Natural killer cell (primary cell): ENCODE results near the gene SLC25A18. TPM values are rescaled to one million over a fixed set of nuclear protein-coding genes. Genes with fewer than 3 reads are reported as not detected.
"Not testable (repeated sequence)": the region's sequence is repeated elsewhere in the genome, so short reads cannot be mapped to it uniquely, and the experiment has no call there.

Experiments used
- ATAC-seq, 3 donors: fragments of 150-1000 bp in 2 of 3; fragments of 200-7000 bp in 1 of 3; cut with Tn5 transposase; 1 replicate in 1 of 3; 2 replicates in 2 of 3; pipeline ENCODE4 v1.10.0; 2021; ENCODE audit warnings: mild to moderate bottlenecking in 2 of 3, moderate library complexity in 2 of 3
- DNase-seq, 2 donors: peaks; one replicate each; pipeline versions ENCODE4 v3.0.0 to v3.0.0-alpha.2; 2013 to 2021; ENCODE audit warnings: mixed read lengths in 1 of 2
- H3K27ac ChIP-seq: one replicate; pipeline ENCODE4 v1.5.1; 2013; ENCODE audit warnings: mild to moderate bottlenecking, low read length
- H3K27me3 ChIP-seq: one replicate; pipeline ENCODE4 v1.6.1; 2013; ENCODE audit warnings: low read length; ENCODE audit not compliant: control insufficient read depth, insufficient read depth
- H3K36me3 ChIP-seq: one replicate; pipeline ENCODE4 v1.6.1; 2013; ENCODE audit warnings: low read length; ENCODE audit not compliant: control insufficient read depth, insufficient read depth
- H3K4me1 ChIP-seq: one replicate; pipeline ENCODE4 v1.6.1; 2013; ENCODE audit warnings: low read length; ENCODE audit not compliant: control insufficient read depth, insufficient read depth
- H3K4me3 ChIP-seq: one replicate; pipeline ENCODE4 v1.5.1; 2013; ENCODE audit warnings: low read length
- H3K9me3 ChIP-seq: one replicate; pipeline ENCODE4 v1.6.1; 2013; ENCODE audit warnings: low read length; ENCODE audit not compliant: control insufficient read depth, insufficient read depth
- H3K27ac Mint-ChIP-seq, 2 donors: one replicate each; pipeline ENCODE4 v1.8.0; 2022; ENCODE audit warnings: mild to moderate bottlenecking in 2 of 2, mixed read lengths in 2 of 2, moderate library complexity in 1 of 2
- H3K27me3 Mint-ChIP-seq, 2 donors: one replicate each; pipeline ENCODE4 v1.8.0; 2022; ENCODE audit warnings: low read depth in 2 of 2, mixed read lengths in 2 of 2
- H3K36me3 Mint-ChIP-seq: one replicate; pipeline ENCODE4 v1.8.0; 2022; ENCODE audit warnings: mixed read lengths
- H3K4me1 Mint-ChIP-seq, 2 donors: one replicate each; pipeline ENCODE4 v1.8.0; 2022; ENCODE audit warnings: mixed read lengths in 2 of 2
- H3K4me3 Mint-ChIP-seq: one replicate; pipeline ENCODE4 v1.8.0; 2022; ENCODE audit warnings: mild to moderate bottlenecking, moderate library complexity, mixed read lengths
- H3K9me3 Mint-ChIP-seq, 2 donors: one replicate each; pipeline ENCODE4 v1.8.0; 2022; ENCODE audit warnings: mixed read lengths in 2 of 2
- CTCF ChIP-seq: fragments of 200-600 bp; IDR thresholded peaks from one replicate; pipeline ENCODE4 v1.8.0; 2022; ENCODE audit warnings: antibody characterized with exemption
- WGBS: methylation state at CpG from one replicate; pipeline ENCODE4 v1.1.7; 2013; ENCODE audit warnings: missing lambda C conversion rate; ENCODE audit not compliant: insufficient coverage; 5-methylcytosine and 5-hydroxymethylcytosine counted together
- intact Hi-C: fragments of 100-400 bp; cut with micrococcal nuclease; formaldehyde crosslinking; loops from one replicate; pipeline ENCODE4 v1.14.2; 2022
- total RNA-seq, 4 donors: library from RNA; stranded (reverse); fragments of 120-200 nt in 1 of 4; gene quantifications; one replicate each; pipeline versions ENCODE4 v1.2.3 to v1.2.4, GENCODE V29; 2013 to 2022

SLC25A18 gene
- total RNA-seq, 3 donors from 2014 or later (not counting 1 experiment from before 2014, with no cell fraction given) = not detected

- H3K4me3 ChIP-seq = no peak overlapping the region
- WGBS = 98% methylated on average over 3 of the region's 3 CpGs
- H3K4me3 Mint-ChIP-seq = no peak overlapping the region
Measured at GRCh38 chr22:17634696-17635095, 71.4 kb downstream of the SLC25A18 start.

GRCh38 chr22:17636850-17637249, 73.6 kb downstream of the SLC25A18 start:
- H3K4me3 ChIP-seq, H3K4me3 Mint-ChIP-seq, H3K27ac ChIP-seq, H3K9me3 Mint-ChIP-seq, H3K27ac Mint-ChIP-seq, H3K27me3 Mint-ChIP-seq, ATAC-seq, H3K9me3 ChIP-seq, H3K36me3 Mint-ChIP-seq, DNase-seq, H3K27me3 ChIP-seq, H3K36me3 ChIP-seq, intact Hi-C loops: not testable (repeated sequence)
- peaks cover 18% of the 10 kb centered on the region for H3K4me1 ChIP-seq
- H3K4me1 Mint-ChIP-seq = peaks cover 25 to 26% of the 10 kb centered on the region in 2 donors
- 90% methylated on average over 9 of the region's 10 CpGs for WGBS

More at GRCh38 chr22:17634696-17635095, 71.4 kb downstream of the SLC25A18 start:
- Histone ChIP-seq H3K4me1 (peaks cover 14% of the 10 kb centered on the region), H3K27me3 (no peaks in the 10 kb centered on the region), H3K27ac (no peak overlapping the region), H3K36me3 (no peaks in the 10 kb centered on the region), H3K9me3 (no peaks in the 10 kb centered on the region)
- H3K27ac Mint-ChIP-seq = no peak overlapping the region
- DNase-seq = no peak
- no peaks in the 10 kb centered on the region for H3K27me3 Mint-ChIP-seq
- no peaks in the 10 kb centered on the region for H3K36me3 Mint-ChIP-seq
- no peaks in the 10 kb centered on the region for H3K9me3 Mint-ChIP-seq
- intact Hi-C loops = no loop called here
- H3K4me1 Mint-ChIP-seq = peaks cover 19 to 24% of the 10 kb centered on the region in 2 donors
- TF ChIP-seq CTCF = no peak
- no peak for ATAC-seq

GRCh38 chr22:17637490-17638181, 74.3 kb downstream of the SLC25A18 start:
- H3K27me3 ChIP-seq = no peaks in the 10 kb centered on the region
- no peaks in the 10 kb centered on the region for H3K9me3 Mint-ChIP-seq
- H3K36me3 ChIP-seq = no peaks in the 10 kb centered on the region
- intact Hi-C loops = loop anchor here (1.0 kb wide), 2 partner anchors 9 to 140 kb away; partner anchors contain the start of gene ATP6V1E1
- no peaks in the 10 kb centered on the region for H3K36me3 Mint-ChIP-seq
- ATAC-seq (no peak), DNase-seq (no peak)
- WGBS = 66% methylated on average over 10 of the region's 10 CpGs
- peaks cover 18% of the 10 kb centered on the region for H3K4me1 ChIP-seq
- no peak for TF ChIP-seq CTCF
- peaks cover 25 to 28% of the 10 kb centered on the region in 2 donors for H3K4me1 Mint-ChIP-seq
- H3K27me3 Mint-ChIP-seq = no peaks in the 10 kb centered on the region
- H3K4me3 ChIP-seq = peak overlapping the region; percentile 72
- peak overlapping the region; percentile 91 for H3K4me3 Mint-ChIP-seq
- H3K9me3 ChIP-seq = no peaks in the 10 kb centered on the region
- peak overlapping the region; percentile 96 to 100 for H3K27ac Mint-ChIP-seq
- peak overlapping the region; percentile 96 for H3K27ac ChIP-seq

GRCh38 chr22:17638182-17638431, 74.8 kb downstream of the SLC25A18 start:
- peak overlapping the region; percentile 96 to 100 for H3K27ac Mint-ChIP-seq
- Histone ChIP-seq H3K36me3 (no peaks in the 10 kb centered on the region), H3K4me1 (peaks cover 18% of the 10 kb centered on the region), H3K27ac (peak overlapping the region; percentile 96), H3K4me3 (peak overlapping the region; percentile 72), H3K9me3 (no peaks in the 10 kb centered on the region), H3K27me3 (no peaks in the 10 kb centered on the region)
- H3K36me3 Mint-ChIP-seq = no peaks in the 10 kb centered on the region
- no peaks in the 10 kb centered on the region for H3K9me3 Mint-ChIP-seq
- WGBS = 3% methylated on average over 10 of the region's 10 CpGs
- intact Hi-C loops = loop anchor here (1.0 kb wide), 2 partner anchors 10 to 139 kb away; partner anchors contain the start of gene ATP6V1E1
- DNase-seq = no peak
- ATAC-seq = peak; percentile 2 to 6 (median 6)
- peaks cover 25 to 30% of the 10 kb centered on the region in 2 donors for H3K4me1 Mint-ChIP-seq
- peak overlapping the region; percentile 91 for H3K4me3 Mint-ChIP-seq
- no peaks in the 10 kb centered on the region for H3K27me3 Mint-ChIP-seq
- TF ChIP-seq CTCF = no peak
